Panc1 (cell line): ENCODE data around the gene PHF20. TPM values are rescaled to one million over a fixed set of nuclear protein-coding genes. Genes with fewer than 3 reads are reported as not detected.
"Not testable (repeated sequence)": the region's sequence is repeated elsewhere in the genome, so short reads cannot be mapped to it uniquely, and the experiment has no call there.

Experiments
- ATAC-seq: fragments of 200-7000 bp; cut with Tn5 transposase; 2 replicates; pipeline ENCODE4 v1.9.1; 2020; ENCODE audit warnings: mild to moderate bottlenecking, moderate library complexity
- BruUV-seq: library from RNA; stranded (reverse); fragments of 400-500 nt; replicated peaks from 2 replicates; lab custom pipeline; 2021; lab: Mats Ljungman, UMichigan
- CTCF ChIA-PET: fragments of 300-600 bp; sonication (Branson Sonifier 250); formaldehyde crosslinking; loops from one replicate; lab custom pipeline; 2022; ENCODE audit warnings: antibody characterized with exemption; lab: Charles Lee
- POLR2A ChIA-PET: fragments of 300-600 bp; sonication (Branson Sonifier 250); formaldehyde crosslinking; loops from one replicate; lab custom pipeline; 2022; ENCODE audit warnings: antibody characterized with exemption; lab: Charles Lee
- DNase-seq: peaks from one replicate; pipeline ENCODE4 v3.0.0-alpha.2; 2010; ENCODE audit warnings: low read depth, low spot score
- H3K27ac ChIP-seq: 2 replicates; pipeline ENCODE4 v1.5.1; 2011; ENCODE audit warnings: mild to moderate bottlenecking, low read length, inconsistent platforms
- H3K27me3 ChIP-seq: fragments of 200-500 bp; sonication (Bioruptor generic); 2 replicates; pipeline ENCODE4 v1.6.0; 2014; ENCODE audit warnings: low read length, inconsistent platforms; ENCODE audit not compliant: control insufficient read depth, insufficient read depth
- H3K36me3 ChIP-seq: fragments of 200-500 bp; sonication (Bioruptor generic); 2 replicates; pipeline ENCODE4 v1.5.1; 2014; ENCODE audit warnings: inconsistent platforms, mild to moderate bottlenecking, low read length, moderate library complexity; ENCODE audit not compliant: control insufficient read depth, insufficient read depth
- H3K4me1 ChIP-seq: 2 replicates; pipeline ENCODE4 v1.5.1; 2011; ENCODE audit warnings: inconsistent platforms, mild to moderate bottlenecking, low read length, moderate library complexity; ENCODE audit not compliant: control insufficient read depth, insufficient read depth
- H3K4me3 ChIP-seq, 2 experiments: 2 replicates each; pipeline ENCODE4 v1.5.1; 2011 to 2012; ENCODE audit warnings: low read depth in 2 of 2, low read length in 2 of 2, mild to moderate bottlenecking in 2 of 2, inconsistent platforms in 1 of 2, moderate library complexity in 1 of 2
- H3K9me3 ChIP-seq: fragments of 200-500 bp; sonication (Bioruptor generic); 2 replicates; pipeline ENCODE4 v1.5.1; 2014; ENCODE audit warnings: low read depth, mild to moderate bottlenecking, inconsistent platforms, low read length, moderate library complexity; ENCODE audit not compliant: control insufficient read depth, insufficient read depth
- CTCF ChIP-seq: fragments of 450-650 bp; IDR thresholded peaks from 2 replicates; pipeline ENCODE4 v1.5.1; 2017; ENCODE audit warnings: mild to moderate bottlenecking
- POLR2AphosphoS5 ChIP-seq: IDR thresholded peaks from 2 replicates; pipeline ENCODE4 v1.6.1; 2012; ENCODE audit warnings: mild to moderate bottlenecking, low read depth, low read length, moderate library complexity
- REST ChIP-seq, 2 experiments: IDR thresholded peaks; 2 replicates each; pipeline ENCODE4 v1.6.1; 2011 to 2012; ENCODE audit warnings: low read depth in 2 of 2, control low read depth in 1 of 2, low read length in 1 of 2, mild to moderate bottlenecking in 1 of 2, moderate library complexity in 1 of 2; ENCODE audit not compliant: insufficient read depth in 1 of 2
- SIN3A ChIP-seq: IDR thresholded peaks from 2 replicates; pipeline ENCODE4 v1.6.1; 2012; ENCODE audit warnings: low read depth, mild to moderate bottlenecking, low read length, moderate library complexity, borderline replicate concordance; ENCODE audit not compliant: insufficient read depth
- TCF7L2 ChIP-seq: IDR thresholded peaks from 2 replicates; pipeline ENCODE4 v1.6.1; 2011; ENCODE audit warnings: mild to moderate bottlenecking, low read depth, low read length, inconsistent platforms
- in situ Hi-C: cut with HindIII; loops from 2 replicates; pipeline ENCODE4 v1.10.0; 2016; ENCODE audit warnings: low sequenced_read_pairs, low pct_unique_long_range_greater_than_20kb
- intact Hi-C: fragments of 100-400 bp; cut with micrococcal nuclease; formaldehyde crosslinking; loops from one replicate; pipeline ENCODE4 v1.10.0; 2022; ENCODE audit not compliant: unreplicated experiment
- total RNA-seq: library from RNA; stranded (reverse); gene quantifications from one replicate; pipeline ENCODE4 v1.2.1, GENCODE V29; 2021; ENCODE audit not compliant: unreplicated experiment

Gene PHF20
- total RNA-seq, 1 experiment from 2014 or later: 51.5 TPM

- ATAC-seq: no peak
- Histone ChIP-seq H3K4me1 (no peaks in the 10 kb centered on the region), H3K27me3 (no peaks in the 10 kb centered on the region), H3K27ac (no peak overlapping the region), H3K9me3 (no peaks in the 10 kb centered on the region), H3K4me3 (no peak overlapping the region), H3K36me3 (no peaks in the 10 kb centered on the region; the same call in 1 of the 2 replicates)
- no TSS peak for BruUV-seq
- CTCF ChIA-PET: no interaction called here
- intact Hi-C loops: no loop called here
- POLR2A ChIA-PET: no interaction called here
- no peak for TF ChIP-seq POLR2AphosphoS5
- TF ChIP-seq REST (IDR thresholded peaks at IDR 0.05; ENCODE audit: insufficient read depth in 1 of 2, low read depth in 2 of 2, low read length in 1 of 2): no peak
- TF ChIP-seq CTCF: no peak
- TF ChIP-seq TCF7L2: no peak
- no peak for DNase-seq
- in situ Hi-C loops: no loop called here
These were observed 83.0 kb downstream of the PHF20 start for GRCh38 chr20:35854713-35855348.

- DNase-seq, H3K4me1 ChIP-seq, BruUV-seq, H3K36me3 ChIP-seq, POLR2A ChIA-PET, in situ Hi-C loops, H3K27ac ChIP-seq, intact Hi-C loops, ATAC-seq, CTCF ChIA-PET, H3K4me3 ChIP-seq, H3K27me3 ChIP-seq, H3K9me3 ChIP-seq: not testable (repeated sequence)
These were observed 83.8 kb downstream of the PHF20 start for GRCh38 chr20:35855641-35856040.

- DNase-seq (no peak), ATAC-seq (no peak)
- TF ChIP-seq REST (IDR thresholded peaks at IDR 0.05; ENCODE audit: insufficient read depth in 1 of 2, low read depth in 2 of 2, low read length in 1 of 2) (no peak), TCF7L2 (no peak), POLR2AphosphoS5 (no peak), CTCF (no peak), SIN3A (no peak)
- Histone ChIP-seq H3K4me1 (no peaks in the 10 kb centered on the region), H3K36me3 (no peaks in the 10 kb centered on the region; the same call in 1 of the 2 replicates), H3K4me3 (no peak overlapping the region), H3K27ac (no peak overlapping the region), H3K9me3 (no peaks in the 10 kb centered on the region), H3K27me3 (no peaks in the 10 kb centered on the region)
- POLR2A ChIA-PET: interaction anchor here (0.6 to 0.7 kb wide), 2 partner anchors 58 to 164 kb away, joined by 3 to 5 read pairs; no protein-coding TSS in a partner anchor
- in situ Hi-C loops: no loop called here
- intact Hi-C loops: no loop called here
- CTCF ChIA-PET: no interaction called here
- BruUV-seq: no TSS peak
These were observed 85.1 kb downstream of the PHF20 start for GRCh38 chr20:35856866-35857265.
